Omental fat pad (tissue), 4 donors: ENCODE measurements around the gene SLC29A2. TPM values are rescaled to one million over a fixed set of nuclear protein-coding genes. Genes with fewer than 3 reads are reported as not detected.

Experiments
- ATAC-seq: fragments of 150-250 bp; one replicate; pipeline ENCODE4 v1.9.1; 2016; ENCODE audit warnings: mild to moderate bottlenecking, moderate library complexity; ENCODE audit not compliant: low FRiP score
- DNase-seq: peaks from one replicate; pipeline ENCODE4 v3.0.0-alpha.2; 2019; ENCODE audit warnings: low spot score
- CTCF ChIP-seq, 3 donors: fragments of 450-650 bp; IDR thresholded peaks; one replicate each; pipeline ENCODE4 v1.5.1; 2016 to 2017; ENCODE audit warnings: antibody characterized with exemption in 3 of 3, mild to moderate bottlenecking in 3 of 3, moderate library complexity in 2 of 3
- total RNA-seq, 4 donors: library from RNA; depleted of rRNA; stranded (reverse); fragments of >200 nt; gene quantifications; one replicate each; pipeline ENCODE4 v1.1.0, GENCODE V29; 2016

SLC29A2 gene
- total RNA-seq, 4 donors from 2014 or later = 2.7 to 7.4 (median 5.0) TPM

- TF ChIP-seq CTCF (IDR thresholded peaks at IDR 0.05) = no peak
- ATAC-seq = no peak
- DNase-seq = no peak
These were observed 33.0 kb downstream of the SLC29A2 start for GRCh38 chr11:66338276-66339161.

- no peak for ATAC-seq
- DNase-seq = no peak
- TF ChIP-seq CTCF (IDR thresholded peaks at IDR 0.05) = no peak
These were observed 34.3 kb downstream of the SLC29A2 start for GRCh38 chr11:66337103-66337899.

GRCh38 chr11:66336234-66337102 is 35.1 kb downstream of the SLC29A2 start, which contains the start of gene RIN1:
Gene RIN1, minus strand, starts transcription at chr11:66336434. Its CDS starts 32 bp downstream, at chr11:66336402.
- DNase-seq (no peak), ATAC-seq (peak; percentile 91)
- no peak for TF ChIP-seq CTCF (IDR thresholded peaks at IDR 0.05)

GRCh38 chr11:66335531-66336233 is 35.9 kb downstream of the SLC29A2 start:
- no peak for TF ChIP-seq CTCF (IDR thresholded peaks at IDR 0.05)
- DNase-seq = no peak
- ATAC-seq = no peak

- ATAC-seq (no peak), DNase-seq (no peak)
- no peak for TF ChIP-seq CTCF (IDR thresholded peaks at IDR 0.05)
These were observed 36.7 kb downstream of the SLC29A2 start for GRCh38 chr11:66334605-66335442.
